NCI-H146 treated with DMSO at 0.1 percent for 48 hours (cell line): Measurements from ENCODE around the gene AGAP2.
"Not testable (repeated sequence)": the region's sequence is repeated elsewhere in the genome, so short reads cannot be mapped to it uniquely, and the experiment has no call there.

Source experiments
- DNase-seq: peaks from one replicate; lab custom pipeline; 2025; ENCODE audit not compliant: unreplicated experiment; lab: John Stamatoyannopoulos, UW

AGAP2 gene

DNA sequence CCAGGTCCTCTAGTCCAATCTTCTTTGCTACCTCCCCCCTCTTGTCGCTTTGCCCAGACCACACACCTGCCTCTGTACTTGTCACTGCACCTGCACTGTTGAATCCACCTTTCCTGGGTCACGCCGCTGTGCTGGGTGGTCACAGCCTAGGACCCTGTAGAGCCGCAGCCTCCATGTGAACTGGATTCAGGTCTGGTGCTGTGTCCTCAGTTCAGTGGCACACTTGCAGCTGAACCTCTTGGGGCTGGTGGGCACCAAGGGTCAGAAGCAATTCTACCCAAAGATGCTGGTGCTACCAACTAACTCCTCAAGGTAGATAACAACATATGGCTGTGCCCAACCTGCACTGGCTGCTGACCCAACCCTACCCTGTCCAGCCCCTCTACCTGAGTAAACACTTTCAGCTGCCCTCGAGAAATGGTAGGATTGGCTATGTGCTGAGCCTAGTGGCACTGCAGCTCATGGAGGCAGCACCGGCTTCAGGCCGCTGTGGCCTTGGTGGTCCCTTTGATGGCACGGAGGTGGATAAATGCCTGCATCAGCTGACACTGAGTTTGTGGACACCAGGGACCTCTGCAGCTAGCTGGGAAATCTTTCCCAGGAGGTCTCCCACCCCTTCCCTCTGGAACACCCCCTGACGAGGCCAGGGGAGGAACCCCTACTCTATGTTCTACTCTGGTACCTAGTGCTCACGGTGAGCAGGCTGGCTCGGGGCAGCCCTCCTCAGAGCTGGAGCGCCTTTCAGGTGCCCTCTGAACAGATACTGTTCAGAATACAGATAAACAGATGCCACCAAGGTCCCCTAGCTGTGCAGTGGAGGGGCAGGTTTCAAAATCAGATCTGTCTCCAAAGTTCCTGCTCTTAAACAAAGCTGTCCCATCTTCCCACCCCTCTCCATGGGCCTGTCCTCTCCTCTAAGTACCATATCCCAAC lies 14.3 kb downstream of the AGAP2 start:
- peak; percentile 3 for DNase-seq

DNA sequence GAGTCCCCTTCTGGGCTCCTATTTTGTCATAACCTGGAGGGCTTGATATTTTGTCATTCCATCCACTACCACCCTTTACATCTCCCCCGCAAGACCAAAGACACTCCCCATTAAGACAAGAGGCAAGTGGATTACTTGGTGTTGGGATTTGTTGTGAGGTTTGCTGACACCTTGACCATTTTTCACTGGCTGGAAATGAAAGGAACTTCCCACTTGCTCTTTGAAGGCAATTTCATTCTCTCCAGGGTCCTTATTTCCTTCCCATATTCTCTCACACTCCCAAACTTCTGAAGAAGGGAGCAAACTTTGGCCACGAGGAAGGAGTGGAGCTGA lies 14.9 kb downstream of the AGAP2 start:
- DNase-seq: no peak

DNA sequence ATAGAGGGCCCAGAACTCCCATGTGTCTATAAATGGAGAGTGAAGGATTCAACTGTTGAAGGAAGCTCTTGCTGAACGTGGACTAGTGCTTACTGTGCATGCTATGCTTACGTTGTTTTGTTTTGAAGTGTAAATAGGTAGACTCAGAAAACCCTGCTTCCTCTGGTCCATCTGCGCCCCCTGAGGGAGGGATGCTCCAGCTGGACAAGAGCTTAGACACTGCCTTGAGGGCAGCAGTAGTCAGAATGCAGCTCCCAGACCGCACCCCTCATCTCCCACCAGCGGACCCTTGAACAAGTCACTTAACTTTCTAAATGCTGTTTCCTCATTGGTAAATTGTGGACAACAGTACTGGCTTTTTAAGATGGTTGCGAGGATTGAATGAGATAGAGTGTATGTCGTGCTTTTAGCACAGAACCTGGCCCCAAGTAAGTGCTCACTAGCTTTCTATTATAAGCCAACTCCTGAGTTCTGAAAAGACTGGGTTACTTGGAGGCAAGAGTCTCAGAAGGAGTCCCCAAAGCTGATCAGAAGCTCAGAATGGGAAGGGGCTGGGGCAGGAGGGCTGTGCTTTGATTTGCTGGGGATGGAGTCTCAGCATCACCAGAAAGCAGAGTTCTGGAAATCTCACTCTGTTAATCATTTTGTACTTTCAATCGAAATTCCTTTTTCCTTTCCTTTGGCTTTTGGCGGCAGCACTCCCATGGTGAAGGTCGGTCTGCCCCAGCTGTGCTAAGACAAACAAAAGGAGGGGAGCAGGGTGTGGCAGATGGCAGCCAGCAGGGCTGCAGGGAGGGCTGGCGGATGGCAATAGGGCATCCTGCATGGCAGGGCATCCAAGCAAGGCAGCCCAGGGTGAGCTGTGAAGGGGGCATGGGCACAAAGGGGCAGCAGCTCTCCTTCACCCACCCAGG lies 15.6 kb downstream of the AGAP2 start:
- DNase-seq: no peak

DNA sequence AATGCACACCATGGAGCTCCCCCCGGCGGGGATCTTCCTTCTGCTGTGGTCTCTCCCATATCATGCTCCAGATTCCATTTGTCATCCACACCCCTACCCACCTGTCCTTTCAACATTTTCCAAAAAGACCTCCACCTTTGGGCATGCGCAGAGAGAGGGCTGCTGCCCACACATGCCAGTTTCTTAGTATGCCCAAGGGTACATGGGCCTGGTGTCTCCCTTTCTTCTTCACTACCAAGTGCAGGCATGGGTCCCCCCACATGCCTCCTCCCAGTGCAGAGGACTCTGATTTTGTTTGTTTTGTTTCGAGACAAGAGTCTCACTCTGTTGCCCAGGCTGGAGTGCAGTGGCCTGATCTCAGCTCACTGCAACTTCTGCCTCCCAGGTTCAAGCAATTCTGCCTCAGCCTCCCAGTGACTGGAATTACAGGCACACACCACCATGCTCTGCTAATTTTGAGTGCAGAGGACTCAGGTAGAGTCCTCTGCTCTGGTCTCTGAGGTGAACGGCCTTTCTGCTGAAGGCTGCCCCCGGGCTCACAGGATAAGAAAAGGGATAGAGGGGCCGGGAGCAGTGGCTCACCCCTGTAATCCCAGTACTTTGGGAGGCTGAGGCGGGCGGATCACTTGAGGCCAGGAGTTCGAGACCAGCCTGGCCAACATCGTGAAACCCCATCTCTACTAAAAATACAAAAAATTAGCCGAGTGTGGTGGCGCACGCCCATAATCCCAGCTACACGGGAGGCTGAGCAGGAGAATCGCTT lies 16.5 kb downstream of the AGAP2 start:
- not testable (repeated sequence) for DNase-seq

DNA sequence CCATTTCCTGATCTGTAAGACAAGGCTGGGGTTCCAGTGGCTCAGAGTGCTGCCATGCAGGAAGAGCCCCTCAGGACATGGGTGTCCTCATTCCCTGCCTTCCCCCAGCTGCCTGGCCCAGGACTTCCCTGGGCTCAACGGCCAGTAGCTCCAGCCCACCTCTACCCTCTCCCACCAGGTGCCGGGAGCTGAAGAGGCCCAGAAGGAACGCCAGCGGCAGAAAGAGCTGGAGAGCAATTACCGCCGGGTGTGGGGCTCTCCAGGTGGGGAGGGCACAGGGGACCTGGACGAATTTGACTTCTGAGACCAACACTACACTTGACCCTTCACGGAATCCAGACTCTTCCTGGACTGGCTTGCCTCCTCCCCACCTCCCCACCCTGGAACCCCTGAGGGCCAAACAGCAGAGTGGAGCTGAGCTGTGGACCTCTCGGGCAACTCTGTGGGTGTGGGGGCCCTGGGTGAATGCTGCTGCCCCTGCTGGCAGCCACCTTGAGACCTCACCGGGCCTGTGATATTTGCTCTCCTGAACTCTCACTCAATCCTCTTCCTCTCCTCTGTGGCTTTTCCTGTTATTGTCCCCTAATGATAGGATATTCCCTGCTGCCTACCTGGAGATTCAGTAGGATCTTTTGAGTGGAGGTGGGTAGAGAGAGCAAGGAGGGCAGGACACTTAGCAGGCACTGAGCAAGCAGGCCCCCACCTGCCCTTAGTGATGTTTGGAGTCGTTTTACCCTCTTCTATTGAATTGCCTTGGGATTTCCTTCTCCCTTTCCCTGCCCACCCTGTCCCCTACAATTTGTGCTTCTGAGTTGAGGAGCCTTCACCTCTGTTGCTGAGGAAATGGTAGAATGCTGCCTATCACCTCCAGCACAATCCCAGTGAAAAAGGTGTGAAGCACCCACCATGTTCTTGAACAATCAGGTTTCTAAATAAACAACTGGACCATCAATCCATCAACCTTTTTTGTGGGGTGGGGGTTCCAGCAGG lies 17.6 kb downstream of the AGAP2 start:
- no peak for DNase-seq

DNA sequence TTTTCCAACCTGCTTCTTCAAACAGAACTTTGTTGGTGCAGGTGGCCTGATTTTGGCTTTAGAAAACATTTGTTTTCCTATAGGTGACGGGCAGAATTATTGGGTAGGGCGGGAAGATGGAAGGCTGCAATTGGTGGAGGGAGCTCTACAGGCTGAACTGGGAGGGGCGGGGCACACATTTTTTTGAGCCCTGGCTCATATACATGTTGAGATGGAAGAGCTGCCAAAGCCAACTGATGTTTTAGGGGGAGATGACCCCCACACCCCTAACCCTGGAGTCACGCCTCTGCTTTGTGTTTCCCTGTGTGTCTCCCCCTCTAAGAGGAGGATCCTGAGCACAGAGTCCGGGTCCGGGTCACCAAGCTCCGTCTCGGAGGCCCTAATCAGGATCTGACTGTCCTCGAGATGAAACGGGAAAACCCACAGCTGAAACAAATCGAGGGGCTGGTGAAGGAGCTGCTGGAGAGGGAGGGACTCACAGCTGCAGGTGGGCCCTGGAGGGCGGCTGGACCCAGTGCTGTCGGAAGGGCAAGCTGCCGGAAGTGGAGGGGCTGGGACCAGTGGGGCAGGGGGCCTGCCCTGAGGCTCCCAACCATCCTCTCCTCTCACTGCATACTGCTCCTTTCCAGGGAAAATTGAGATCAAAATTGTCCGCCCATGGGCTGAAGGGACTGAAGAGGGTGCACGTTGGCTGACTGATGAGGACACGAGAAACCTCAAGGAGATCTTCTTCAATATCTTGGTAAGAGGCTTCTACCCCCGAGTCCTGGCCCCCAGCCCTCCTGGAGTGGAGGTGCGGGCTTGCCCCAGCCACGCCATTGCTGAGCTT lies 18.6 kb downstream of the AGAP2 start:
- no peak for DNase-seq

DNA sequence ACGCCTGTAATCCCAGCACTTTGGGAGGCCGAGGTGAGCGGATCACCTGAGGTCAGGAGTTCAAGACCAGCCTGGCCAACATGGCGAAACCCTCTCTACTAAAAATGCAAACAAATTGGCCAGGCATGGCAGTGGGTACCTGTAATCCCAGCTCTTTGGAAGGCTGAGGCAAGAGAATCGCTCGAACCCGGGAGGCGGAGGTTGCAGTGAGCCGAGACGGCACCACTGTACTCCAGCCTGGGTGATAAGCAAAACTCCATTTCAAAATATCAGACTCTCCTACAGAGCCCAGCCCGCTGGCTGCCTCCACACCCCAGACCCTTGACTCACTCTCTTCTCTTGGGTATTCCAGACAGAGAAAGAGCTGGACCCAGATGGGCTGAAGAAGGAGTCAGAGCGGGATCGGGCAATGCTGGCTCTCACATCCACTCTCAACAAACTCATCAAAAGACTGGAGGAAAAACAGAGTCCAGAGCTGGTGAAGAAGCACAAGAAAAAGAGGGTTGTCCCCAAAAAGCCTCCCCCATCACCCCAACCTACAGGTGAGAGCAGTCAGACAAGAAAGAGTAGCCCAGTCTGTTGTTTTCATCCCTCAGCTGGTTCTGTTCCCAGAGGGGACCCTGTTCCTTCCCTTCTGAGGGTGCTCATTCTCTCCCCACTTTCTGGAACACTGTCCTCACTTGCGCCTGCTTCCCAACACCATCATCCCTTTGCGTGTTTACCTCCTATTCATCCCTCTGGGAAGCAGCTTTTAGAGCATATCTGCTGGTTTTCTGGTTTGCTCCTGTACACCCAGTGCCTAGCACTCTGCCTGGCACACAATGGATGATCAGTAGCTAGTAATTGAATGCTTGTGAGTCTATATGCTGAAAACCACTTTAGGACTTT lies 19.7 kb downstream of the AGAP2 start:
- no peak for DNase-seq

DNA sequence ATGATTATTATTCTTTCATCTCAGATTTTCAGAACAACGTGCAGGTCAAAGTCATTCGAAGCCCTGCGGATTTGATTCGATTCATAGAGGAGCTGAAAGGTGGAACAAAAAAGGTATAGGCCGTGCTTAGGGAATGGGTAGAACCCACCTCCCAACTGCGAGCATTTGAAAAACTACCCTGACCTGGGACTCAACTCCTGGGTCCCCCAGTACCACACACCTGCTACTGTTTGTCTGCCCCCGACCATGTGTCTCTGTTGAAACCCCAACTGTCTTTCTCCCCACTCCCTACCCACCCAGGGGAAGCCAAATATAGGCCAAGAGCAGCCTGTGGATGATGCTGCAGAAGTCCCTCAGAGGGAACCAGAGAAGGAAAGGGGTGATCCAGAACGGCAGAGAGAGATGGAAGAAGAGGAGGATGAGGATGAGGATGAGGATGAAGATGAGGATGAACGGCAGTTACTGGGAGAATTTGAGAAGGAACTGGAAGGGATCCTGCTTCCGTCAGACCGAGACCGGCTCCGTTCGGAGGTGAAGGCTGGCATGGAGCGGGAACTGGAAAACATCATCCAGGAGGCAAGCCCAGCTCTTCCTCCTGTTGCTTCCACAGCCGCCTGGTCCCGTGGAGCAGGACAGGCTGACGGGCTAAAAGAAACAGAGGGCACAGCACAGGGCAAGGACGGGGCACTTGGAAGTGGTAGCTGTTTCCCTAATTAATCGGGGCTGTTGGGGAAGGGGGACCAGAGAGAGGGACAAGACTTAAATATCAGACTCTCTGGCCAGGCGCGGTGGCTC lies 20.5 kb downstream of the AGAP2 start:
- DNase-seq: no peak

DNA sequence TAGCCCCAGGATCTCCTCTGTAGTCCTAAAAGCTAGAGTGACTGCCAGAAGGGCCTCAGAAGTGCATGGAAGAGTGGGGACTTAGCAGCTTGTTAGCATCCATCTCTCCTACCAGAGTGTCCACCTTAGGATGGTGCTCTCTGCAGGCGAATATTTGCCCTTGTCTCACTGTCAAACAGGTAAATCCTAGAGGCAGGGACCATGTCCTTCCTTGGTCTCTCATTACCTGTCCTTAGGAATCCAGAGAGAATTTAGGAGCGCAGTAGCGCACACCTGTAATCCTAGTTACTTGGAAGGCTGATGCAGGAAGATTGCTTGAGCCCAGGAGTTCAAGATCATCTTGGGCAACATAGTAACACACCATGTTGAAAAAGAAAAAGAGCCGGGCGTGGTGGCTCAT lies 21.4 kb downstream of the AGAP2 start:
- no peak for DNase-seq

DNA sequence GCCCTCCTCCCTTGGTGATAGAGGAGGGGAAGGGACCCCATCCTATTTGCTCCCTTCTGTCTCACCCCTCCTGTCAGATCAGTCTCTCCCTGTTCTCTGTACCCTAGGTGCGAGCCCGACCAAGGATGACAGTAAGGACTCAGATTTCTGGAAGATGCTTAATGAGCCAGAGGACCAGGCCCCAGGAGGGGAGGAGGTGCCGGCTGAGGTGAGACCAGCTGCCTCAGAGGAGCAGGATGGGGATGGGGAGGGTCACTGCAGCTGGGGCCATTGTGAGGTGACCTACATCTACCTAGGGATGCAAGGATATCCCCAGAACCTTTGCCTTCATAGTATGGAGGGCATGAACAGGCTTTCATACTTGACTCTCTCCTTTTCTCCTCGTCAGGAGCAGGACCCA lies 22.2 kb downstream of the AGAP2 start:
- DNase-seq: no peak

DNA sequence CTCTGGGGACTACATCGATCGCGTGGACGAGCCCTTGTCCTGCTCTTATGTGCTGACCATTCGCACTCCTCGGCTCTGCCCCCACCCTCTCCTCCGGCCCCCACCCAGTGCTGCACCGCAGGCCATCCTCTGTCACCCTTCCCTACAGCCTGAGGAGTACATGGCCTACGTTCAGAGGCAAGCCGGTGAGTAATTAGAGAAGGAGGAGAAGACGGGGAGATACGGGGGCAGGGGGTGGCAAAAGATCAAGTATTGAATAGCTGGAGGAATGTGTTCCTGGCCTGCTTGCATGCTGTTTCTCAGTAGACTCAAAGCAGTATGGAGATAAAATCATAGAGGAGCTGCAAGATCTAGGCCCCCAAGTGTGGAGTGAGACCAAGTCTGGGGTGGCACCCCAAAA lies 22.8 kb downstream of the AGAP2 start:
- no peak for DNase-seq

DNA sequence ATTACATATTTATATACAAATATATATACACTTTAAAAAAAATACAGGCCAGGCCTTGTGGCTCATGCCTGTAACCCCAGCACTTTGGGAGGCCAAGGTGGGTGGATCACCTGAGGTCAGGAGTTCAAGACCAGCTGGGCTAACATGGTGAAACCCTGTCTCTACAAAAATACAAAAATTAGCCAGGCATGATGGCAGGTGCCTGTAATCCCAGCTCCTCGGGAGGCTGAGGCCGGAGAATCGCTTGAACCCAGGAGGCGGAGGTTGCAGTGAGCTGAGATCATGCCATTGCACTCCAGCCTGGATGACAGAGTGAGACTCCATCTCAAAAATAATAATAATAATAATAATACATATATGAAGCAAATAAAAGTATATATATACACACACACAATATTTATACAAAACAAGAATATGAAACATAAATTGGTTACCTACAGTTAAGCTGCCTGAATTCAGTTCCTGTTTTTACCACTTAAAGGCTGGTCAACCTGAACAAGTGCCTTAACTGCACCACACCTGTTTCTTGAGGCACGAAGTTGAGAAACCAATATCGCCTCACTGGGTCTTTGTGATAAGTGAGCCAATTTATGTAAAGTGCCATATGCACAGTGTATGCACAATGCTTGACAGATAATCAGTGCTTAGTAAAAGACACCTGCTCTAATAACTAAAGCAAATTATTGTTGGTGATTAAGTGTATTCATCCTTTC lies 23.4 kb downstream of the AGAP2 start:
- DNase-seq: not testable (repeated sequence)

DNA sequence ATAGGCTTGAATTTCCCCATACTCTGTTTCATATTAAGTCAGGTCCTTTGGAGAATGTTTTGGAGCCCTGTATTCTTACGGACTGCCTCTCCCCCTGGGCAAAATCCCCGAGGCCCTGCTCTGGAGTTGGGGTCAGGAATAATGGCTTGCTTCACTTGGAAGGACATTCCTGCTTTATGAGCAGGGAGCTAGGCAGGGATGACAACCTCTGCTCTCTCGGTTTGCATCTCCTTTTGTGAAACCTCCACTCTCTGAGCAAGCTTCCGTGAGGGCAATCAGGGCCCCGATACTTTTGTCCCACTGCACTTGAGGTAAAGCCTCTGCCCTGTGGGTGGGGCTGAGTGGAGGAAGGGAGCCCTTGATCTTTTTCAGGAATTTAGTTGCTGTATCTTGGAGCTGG lies 25.3 kb downstream of the AGAP2 start:
- no peak for DNase-seq

DNA sequence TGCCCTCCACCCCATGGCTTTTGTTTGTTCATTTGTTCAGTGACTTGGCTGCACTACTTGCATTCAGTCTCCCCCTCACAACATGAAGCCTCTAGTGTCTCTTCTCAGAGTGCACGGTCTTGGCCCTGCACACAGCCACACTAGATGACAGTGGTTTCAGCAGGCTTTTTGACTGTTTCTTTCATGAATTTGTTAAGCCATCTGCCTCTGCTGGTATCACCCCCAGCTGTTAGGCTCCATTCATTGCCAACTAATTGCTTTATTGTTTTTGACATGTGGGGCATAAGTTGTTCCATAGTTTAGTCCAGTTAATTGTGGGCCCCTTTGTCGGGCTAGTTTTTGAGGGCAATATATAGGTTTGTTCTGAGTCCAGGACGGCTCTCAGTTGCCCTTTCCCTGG lies 25.8 kb downstream of the AGAP2 start:
- DNase-seq: no peak

DNA sequence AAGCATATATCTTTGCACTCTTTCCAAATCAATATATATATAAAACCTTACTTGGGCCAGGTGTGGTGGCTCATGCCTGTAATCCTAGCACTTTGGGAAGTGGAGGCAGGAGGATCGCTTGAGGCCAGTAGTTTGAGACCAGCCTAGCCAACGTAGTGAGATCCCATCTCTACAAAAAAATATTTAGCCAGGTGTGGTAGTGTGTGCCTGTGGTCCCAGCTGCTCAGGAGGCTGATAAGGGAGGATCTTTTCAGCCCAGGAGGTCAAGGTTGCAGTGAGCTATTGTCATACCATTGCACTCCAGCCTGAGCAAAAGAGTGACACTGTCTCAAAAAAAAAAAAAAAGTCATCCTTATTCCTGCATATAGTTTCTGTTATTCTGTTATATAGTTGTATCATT lies 30.2 kb downstream of the AGAP2 start:
- DNase-seq: no peak

DNA sequence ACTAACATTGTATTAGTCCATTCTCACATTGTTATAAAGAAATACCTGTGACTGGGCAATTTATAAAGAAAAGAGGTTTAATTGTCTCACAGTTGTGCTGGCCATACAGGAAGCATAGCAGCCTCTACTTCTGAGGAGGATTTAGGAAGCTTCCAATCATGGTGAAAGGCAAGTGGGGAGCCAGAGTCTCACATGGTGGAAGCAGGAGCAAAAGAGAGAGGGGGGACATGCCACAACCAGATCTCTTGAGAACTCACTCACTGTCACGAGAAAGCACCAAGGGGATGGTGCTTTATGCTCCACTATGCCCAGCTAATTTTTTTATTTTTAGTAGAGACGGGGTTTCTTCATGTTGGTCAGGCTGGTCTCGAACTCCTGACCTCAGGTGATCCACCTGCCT lies 31.3 kb downstream of the AGAP2 start:
- no peak for DNase-seq

DNA sequence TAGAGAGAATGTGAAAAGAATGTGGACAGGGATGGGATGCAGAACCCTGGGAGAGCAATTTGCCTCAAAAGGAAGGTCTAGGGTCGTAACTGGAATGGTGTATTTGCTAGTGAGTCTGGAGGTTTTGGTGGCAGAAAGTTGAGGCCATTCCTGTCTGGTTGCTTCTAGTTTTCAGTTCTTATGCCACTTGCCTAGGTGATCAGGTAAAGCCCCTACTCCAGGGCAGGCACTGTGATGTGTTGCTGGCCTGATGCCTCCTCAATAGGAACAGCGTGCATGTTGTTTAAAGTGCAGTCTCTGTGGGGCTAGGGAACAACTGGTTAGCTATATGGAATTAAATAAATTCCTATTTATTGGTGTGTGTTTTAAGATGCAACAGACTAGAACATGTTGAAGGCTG lies 38.2 kb downstream of the AGAP2 start:
- no peak for DNase-seq
